GM20000 (cell line): Measurements from ENCODE around the gene TAF10.
A peak's percentile ranks its signal among the peaks of the same experiment; 100 is the strongest.

Experiments
- DNase-seq: peaks from one replicate; pipeline ENCODE4 v3.0.0; 2012; ENCODE audit warnings: low spot score
- TF ChIP-seq, protein P1 (sequence below): IDR thresholded peaks from 2 replicates; pipeline ENCODE4 v1.5.1; 2012; ENCODE audit warnings: mild to moderate bottlenecking, control low read depth; ENCODE audit errors: extremely low read depth, missing control alignments

TAF10 gene

DNA sequence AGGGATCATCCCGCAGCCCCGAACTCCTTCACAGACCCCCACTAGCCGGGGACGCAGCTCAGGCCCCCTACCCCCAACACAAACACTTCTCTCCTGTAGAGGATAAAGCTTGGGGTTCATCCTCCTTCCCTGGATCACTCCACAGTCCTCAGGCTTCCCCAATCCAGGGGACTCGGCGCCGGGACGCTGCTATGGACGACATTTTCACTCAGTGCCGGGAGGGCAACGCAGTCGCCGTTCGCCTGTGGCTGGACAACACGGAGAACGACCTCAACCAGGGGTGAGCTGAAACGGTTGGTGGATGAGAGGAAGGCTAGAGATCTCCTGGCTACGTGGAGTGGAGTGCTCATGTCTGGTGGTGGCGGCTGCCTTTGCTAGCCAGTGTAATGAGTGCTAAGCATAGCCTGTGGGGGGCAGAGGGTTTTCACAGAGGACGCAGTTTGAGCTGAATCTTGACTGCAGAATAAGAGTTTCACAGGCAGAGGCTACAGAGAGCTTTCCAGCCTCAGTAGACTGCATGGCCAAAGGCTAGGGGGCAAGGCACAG, 7.9 kb downstream of the TAF10 start:
- DNase-seq: peak; percentile 83
- TF ChIP-seq, protein P1, sequence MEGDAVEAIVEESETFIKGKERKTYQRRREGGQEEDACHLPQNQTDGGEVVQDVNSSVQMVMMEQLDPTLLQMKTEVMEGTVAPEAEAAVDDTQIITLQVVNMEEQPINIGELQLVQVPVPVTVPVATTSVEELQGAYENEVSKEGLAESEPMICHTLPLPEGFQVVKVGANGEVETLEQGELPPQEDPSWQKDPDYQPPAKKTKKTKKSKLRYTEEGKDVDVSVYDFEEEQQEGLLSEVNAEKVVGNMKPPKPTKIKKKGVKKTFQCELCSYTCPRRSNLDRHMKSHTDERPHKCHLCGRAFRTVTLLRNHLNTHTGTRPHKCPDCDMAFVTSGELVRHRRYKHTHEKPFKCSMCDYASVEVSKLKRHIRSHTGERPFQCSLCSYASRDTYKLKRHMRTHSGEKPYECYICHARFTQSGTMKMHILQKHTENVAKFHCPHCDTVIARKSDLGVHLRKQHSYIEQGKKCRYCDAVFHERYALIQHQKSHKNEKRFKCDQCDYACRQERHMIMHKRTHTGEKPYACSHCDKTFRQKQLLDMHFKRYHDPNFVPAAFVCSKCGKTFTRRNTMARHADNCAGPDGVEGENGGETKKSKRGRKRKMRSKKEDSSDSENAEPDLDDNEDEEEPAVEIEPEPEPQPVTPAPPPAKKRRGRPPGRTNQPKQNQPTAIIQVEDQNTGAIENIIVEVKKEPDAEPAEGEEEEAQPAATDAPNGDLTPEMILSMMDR: peak; percentile 21

DNA sequence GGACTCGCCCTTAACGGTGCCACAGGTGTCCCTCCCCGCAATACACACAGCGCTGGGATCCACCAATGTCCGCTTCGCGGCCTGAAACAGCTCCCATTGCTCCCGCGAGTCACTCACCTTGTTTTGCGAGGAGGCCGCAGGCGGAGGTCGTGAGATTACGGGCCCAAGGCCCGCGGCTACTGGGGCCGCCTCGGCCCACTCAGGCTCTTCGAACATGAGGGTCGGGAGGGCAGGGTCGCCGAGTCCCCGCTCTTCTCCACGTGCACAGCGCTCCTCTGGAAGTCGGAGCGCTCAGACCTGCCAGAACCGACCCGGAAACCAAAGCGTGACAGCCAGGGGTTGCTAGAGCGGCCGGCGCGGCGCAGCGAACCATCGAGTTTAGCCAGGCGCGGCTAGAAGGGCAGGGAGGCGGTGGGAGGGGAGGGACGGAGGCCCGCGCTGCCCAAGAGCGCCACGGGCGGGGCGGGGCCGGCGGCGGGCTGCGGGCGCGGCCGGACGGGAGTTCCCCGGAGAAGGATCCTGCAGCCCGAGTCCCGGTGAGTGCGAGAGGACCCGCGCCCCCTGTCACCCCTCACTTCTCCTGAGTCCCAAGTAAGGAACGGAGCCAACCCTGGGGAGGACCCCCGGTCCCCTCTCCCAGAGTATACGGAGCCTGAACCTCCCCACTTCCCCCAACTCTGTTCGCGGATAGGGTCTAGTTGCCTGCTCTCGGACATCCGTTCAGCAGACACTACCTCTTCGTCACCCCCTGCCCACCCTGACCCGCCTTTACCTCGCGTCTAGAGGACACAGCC, 8.5 kb downstream of the TAF10 start, which contains the start of the genes ILK and RRP8:
TSS of gene ILK (plus strand) at position 488 of the 794 bp plus-strand sequence. CDS start 498 bp downstream, outside the sequence.
TSS of gene RRP8 (minus strand) at position 330 of the 794 bp plus-strand sequence. CDS start at position 216, 114 bp downstream.
- TF ChIP-seq, protein P1: no peak

DNA sequence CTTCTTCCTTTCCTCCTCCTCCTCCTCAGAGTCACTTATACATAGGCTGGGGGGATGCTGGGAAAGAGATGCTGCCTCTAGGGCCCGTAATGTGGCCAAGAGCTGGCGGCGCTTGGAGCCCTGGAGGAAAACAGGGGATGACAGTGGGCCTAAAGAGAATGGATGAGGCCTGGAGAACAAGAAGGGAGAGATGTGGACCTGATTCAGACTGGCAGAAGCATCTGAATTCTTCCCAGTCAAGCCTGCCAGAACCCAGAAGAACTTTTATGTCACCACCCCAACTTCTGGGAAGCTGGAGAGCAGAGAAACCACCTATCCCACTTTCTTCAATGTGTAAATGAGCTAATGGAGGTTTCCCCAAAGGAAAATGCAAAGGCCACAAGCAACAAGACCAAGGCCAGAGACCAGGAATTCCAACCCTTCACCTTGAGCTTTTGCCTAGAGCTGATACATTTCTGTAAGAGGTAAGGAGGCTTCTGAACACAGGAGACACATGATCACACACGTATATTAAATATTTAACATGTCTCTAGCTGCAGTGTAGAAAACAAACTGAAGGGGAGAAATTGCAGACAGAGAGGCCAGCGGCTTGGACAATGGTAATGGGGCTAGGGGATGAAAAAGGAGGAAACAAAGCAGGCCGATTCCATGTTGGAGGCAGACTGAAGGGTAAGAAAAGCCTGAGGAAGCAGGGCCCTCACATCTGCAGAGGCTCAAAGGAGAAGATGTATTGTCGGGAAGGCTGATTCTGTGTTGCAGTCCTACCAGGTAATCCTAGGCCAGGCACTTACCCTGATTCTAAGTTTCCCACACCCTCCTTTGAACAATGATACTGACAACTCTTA, 9.7 kb downstream of the TAF10 start:
- DNase-seq: no peak
- TF ChIP-seq, protein P1: no peak

More for the DNA sequence above, 8.5 kb downstream of the TAF10 start, which contains the start of the genes ILK and RRP8:
- DNase-seq: peak; percentile 95

DNA sequence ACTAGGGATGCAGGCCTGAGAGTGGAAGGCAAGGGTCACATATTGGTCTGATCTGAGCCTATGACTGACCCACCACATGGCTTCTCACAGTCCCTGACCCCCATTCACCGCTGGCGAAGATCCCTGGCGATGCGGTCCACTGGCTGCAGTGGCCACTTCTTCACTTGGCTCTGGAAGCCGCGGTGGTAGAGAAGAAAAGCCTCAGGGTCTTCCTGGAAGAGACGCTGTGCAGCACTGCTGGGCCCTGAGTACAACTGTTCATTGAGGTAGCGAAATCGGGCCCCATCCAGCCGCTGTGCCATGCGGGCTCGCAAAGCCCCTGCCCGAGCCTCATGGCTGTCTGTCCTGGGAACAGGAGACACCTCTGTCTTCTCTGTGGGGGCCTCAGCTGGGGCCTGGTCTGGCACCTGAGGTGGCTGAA, 11.0 kb downstream of the TAF10 start:
- DNase-seq: no peak
- TF ChIP-seq, protein P1: no peak

DNA sequence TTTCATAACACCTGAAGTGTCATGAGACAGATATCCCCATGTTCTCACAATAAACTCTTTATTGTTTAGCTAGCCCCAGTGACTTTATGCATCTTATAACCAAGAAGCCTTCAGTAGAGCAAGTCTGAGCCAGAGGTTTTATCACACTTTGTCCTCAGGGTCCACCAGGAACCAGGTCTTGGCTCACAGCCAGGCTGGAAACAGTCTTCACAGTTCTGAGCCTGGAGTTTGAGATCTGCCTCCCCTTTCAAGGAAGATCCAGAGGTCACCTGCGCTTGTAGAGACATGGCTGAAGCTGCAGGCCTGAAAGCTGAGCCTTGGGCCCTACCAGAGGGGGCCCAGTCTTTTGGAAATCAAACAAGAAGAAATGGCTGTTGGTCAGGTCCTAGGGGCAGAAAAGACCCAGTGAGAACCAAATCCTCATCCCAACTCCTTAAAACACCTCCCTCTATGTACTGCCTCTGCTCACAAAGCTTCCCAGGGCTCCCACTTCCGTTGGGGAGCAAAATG, 12.1 kb downstream of the TAF10 start:
- DNase-seq: no peak
- TF ChIP-seq, protein P1: no peak

DNA sequence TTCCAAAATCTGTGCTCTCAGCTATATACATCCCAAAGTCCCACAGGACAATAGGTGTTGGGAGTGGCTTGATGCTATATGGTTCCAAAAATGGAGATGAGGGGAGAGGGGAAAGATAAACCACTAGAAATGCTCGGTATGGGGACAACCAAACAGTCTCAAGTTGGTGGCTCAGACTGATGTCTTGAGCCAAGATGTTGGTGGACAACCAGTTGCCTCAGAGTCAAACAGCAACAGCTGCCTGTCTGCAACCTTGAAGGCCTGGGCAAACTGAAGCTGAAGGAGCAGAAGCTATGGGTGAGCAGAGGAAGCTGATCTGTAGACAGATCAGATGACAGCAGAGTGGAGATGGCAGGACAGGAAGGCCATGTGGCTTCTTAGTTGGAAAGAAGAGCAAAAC, 12.6 kb downstream of the TAF10 start:
- DNase-seq: no peak
- TF ChIP-seq, protein P1: no peak
